Measurements from ENCODE around the gene C2CD4B.

The C2CD4B gene

DNA sequence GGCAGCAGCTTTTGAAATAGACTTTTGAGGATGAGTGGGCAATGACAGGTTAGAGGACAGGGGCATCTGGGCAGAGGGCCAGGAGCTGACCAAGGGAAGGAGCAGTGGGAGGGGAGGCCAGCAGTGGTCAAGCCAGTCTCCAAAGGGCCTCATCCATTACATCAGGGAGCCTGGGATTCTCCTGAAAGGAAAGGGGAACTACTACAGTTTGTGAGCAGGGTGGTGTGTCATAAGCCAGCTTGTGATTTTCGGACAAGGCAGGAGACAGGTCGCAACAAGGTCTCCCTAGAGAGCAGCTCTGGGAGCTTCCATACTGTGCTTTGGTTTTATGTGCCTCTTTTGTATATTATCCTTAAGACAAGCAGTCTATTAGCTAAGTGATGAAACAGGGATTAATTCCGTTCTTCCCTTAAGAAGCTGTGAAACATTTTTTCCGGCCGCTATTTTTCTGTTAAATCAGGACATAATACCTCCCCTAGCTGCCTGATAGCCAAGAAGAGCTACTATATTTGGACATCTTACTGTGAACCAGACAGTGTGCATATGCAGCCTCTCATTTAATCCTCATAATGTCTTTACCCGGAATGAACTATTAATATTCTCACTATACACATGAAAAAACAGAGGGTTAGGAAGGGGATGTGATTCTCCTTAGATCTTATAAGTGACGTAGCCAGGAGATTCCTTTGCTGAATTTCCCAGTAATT lies 46.4 kb downstream of the C2CD4B start:
- peaks cover 36% of the 10 kb centered on the region for H3K4me1 Mint-ChIP-seq (ENCODE audit: low read depth)
- peak overlapping the region; percentile 88 for H3K27ac Mint-ChIP-seq
- no peaks in the 10 kb centered on the region for H3K36me3 Mint-ChIP-seq (ENCODE audit: low read depth)
- H3K4me3 Mint-ChIP-seq = no peak overlapping the region
- no peaks in the 10 kb centered on the region for H3K9me3 Mint-ChIP-seq
- peaks cover 11% of the 10 kb centered on the region for H3K27me3 Mint-ChIP-seq

DNA sequence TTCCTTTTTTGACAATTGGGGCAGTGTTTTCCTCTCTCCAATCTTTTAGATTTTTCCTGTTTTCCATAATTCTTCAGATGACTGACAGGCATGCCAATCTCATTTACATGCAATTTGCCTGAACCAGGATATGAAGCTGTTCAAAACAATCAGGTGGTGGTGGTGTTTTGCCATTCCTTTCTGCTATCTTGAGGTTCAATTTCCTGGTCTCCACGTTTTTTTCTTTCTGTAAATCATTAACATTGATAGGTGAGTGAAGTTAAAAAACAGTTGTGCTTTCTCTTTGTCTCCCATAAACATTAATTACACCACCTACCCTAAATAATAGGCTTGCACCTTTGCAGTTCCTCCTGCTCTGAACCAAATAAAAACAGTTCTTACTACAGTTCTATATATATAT lies 49.2 kb downstream of the C2CD4B start:
- Mint-ChIP-seq H3K4me1 (ENCODE audit: low read depth) (peaks cover 27% of the 10 kb centered on the region), H3K36me3 (ENCODE audit: low read depth) (no peaks in the 10 kb centered on the region), H3K27me3 (peaks cover 17% of the 10 kb centered on the region), H3K9me3 (no peaks in the 10 kb centered on the region), H3K4me3 (no peak overlapping the region), H3K27ac (no peak overlapping the region)
